K562 (cell line): Measurements from ENCODE around the gene SERPINE2. TPM values are rescaled to one million over a fixed set of nuclear protein-coding genes. Genes with fewer than 3 reads are reported as not detected.

Experiments
- ATAC-seq: fragments of 200-7000 bp; cut with Tn5 transposase; 3 replicates; pipeline ENCODE4 v1.9.1; 2020; ENCODE audit warnings: moderate library complexity
- BruUV-seq: library from RNA; stranded (reverse); fragments of 400-500 nt; replicated peaks from 2 replicates; lab custom pipeline; 2021; lab: Mats Ljungman, UMichigan
- CTCF ChIA-PET: fragments of 300-600 bp; formaldehyde crosslinking; extraction: SDS; loops from one replicate; lab custom pipeline; 2021; ENCODE audit warnings: low intra/inter-chr PET ratio; lab: Yijun Ruan, JAX
- POLR2A ChIA-PET: fragments of 300-600, 350-650 bp; sonication (Branson Sonifier 250); formaldehyde crosslinking; extraction: SDS; loops from one replicate; lab custom pipeline; 2021; ENCODE audit warnings: antibody characterized with exemption, inconsistent platforms; lab: Yijun Ruan, JAX
- DNase-seq, 4 experiments: peaks; one replicate each; pipeline versions ENCODE4 v3.0.0 to v3.0.0-alpha.2; 2011 to 2018; ENCODE audit warnings: low spot score in 3 of 4, mixed read lengths in 3 of 4; ENCODE audit errors: extremely low read depth in 1 of 4
- FAIRE-seq: peaks from 2 replicates; lab custom pipeline; 2011; peaks lifted over from hg19 to GRCh38; lab: Jason Lieb, UNC
- H2AFZ ChIP-seq: 2 replicates; pipeline ENCODE4 v1.6.0; 2011; ENCODE audit warnings: low read depth, low read length, control low read depth, inconsistent platforms
- H3K27ac ChIP-seq: fragments of 200-600 bp; 3 replicates; pipeline ENCODE4 v1.8.0; 2011; ENCODE audit warnings: low read depth, mild to moderate bottlenecking, control low read depth, inconsistent platforms, low read length, moderate library complexity, mixed read lengths; ENCODE audit errors: extremely low read depth
- H3K27me3 ChIP-seq, 2 experiments: fragments of 300-600 bp in 1 of 2; 2 replicates in 1 of 2; 3 replicates in 1 of 2; pipeline versions ENCODE4 v1.6.0 to v1.8.0; 2011; ENCODE audit warnings: inconsistent platforms in 2 of 2, low read length in 2 of 2, mild to moderate bottlenecking in 1 of 2, mixed read lengths in 1 of 2, moderate library complexity in 1 of 2; ENCODE audit not compliant: control insufficient read depth in 2 of 2, insufficient read depth in 2 of 2
- H3K36me3 ChIP-seq: fragments of 300-600 bp; 3 replicates; pipeline ENCODE4 v1.8.0; 2011; ENCODE audit warnings: mild to moderate bottlenecking, low read length, inconsistent platforms; ENCODE audit not compliant: control insufficient read depth, insufficient read depth
- H3K4me1 ChIP-seq, 2 experiments: fragments of 200-600 bp in 1 of 2; replicated peaks in 1 of 2; 2 replicates in 1 of 2; 3 replicates in 1 of 2; pipeline versions ENCODE4 v1.5.1 to v1.8.0; 2011; ENCODE audit warnings: inconsistent platforms in 2 of 2, low read length in 2 of 2, mild to moderate bottlenecking in 1 of 2, mixed read lengths in 1 of 2, moderate library complexity in 1 of 2; ENCODE audit not compliant: control insufficient read depth in 2 of 2, insufficient read depth in 2 of 2
- H3K4me2 ChIP-seq: 2 replicates; pipeline ENCODE4 v1.6.1; 2011; ENCODE audit warnings: low read length, control low read depth, inconsistent platforms, mixed read lengths; ENCODE audit not compliant: insufficient read depth
- H3K4me3 ChIP-seq: fragments of 200-600 bp; sonication (generic), shearing (Covaris generic); 2 replicates; pipeline ENCODE4 v1.5.1; 2016; ENCODE audit warnings: control low read depth, inconsistent platforms
- H3K79me2 ChIP-seq: fragments of 200-600 bp; 3 replicates; pipeline ENCODE4 v1.8.0; 2011; ENCODE audit warnings: low read length, inconsistent platforms; ENCODE audit not compliant: control insufficient read depth, insufficient read depth
- H3K9ac ChIP-seq, 2 experiments: 2 replicates each; pipeline versions ENCODE4 v1.6.0 to v1.6.1; 2011; ENCODE audit warnings: low read depth in 2 of 2, low read length in 2 of 2, control low read depth in 1 of 2, inconsistent platforms in 1 of 2, mild to moderate bottlenecking in 1 of 2, mixed read lengths in 1 of 2; ENCODE audit not compliant: insufficient read depth in 1 of 2
- H3K9me1 ChIP-seq: one replicate; pipeline ENCODE4 v1.6.0; 2011; ENCODE audit warnings: inconsistent platforms, mild to moderate bottlenecking, low read length, moderate library complexity; ENCODE audit not compliant: control insufficient read depth, insufficient read depth
- H3K9me3 ChIP-seq: replicated peaks from 2 replicates; pipeline ENCODE4 v1.5.1; 2011; ENCODE audit warnings: low read depth, low read length, inconsistent platforms; ENCODE audit not compliant: control insufficient read depth, insufficient read depth
- H4K20me1 ChIP-seq: replicated peaks from 2 replicates; pipeline ENCODE4 v1.6.1; 2011; ENCODE audit warnings: low read length, inconsistent platforms, mixed read lengths; ENCODE audit not compliant: control insufficient read depth, insufficient read depth
- ELF2 ChIP-seq: fragments of 250-450 bp; sonication (Bioruptor Pico); IDR thresholded peaks from 2 replicates; pipeline ENCODE4 v1.5.0; 2021; ENCODE audit warnings: mild to moderate bottlenecking
- MTA1 ChIP-seq: fragments of 450-650 bp; IDR thresholded peaks from 2 replicates; pipeline ENCODE4 v1.6.1; 2017; ENCODE audit warnings: borderline replicate concordance
- PHF8 ChIP-seq: fragments of 200-600 bp; sonication (generic); IDR thresholded peaks from 2 replicates; pipeline ENCODE4 v1.6.1; 2012; ENCODE audit warnings: mixed run types, mild to moderate bottlenecking, inconsistent platforms, low read length, moderate library complexity, borderline replicate concordance
- RAD21 ChIP-seq, 2 experiments: fragments of 250-450 bp in 1 of 2; fragments of 450-650 bp in 1 of 2; sonication (Bioruptor Pico) in 1 of 2; formaldehyde crosslinking in 1 of 2; IDR thresholded peaks in 1 of 2; conservative IDR thresholded peaks in 1 of 2; 2 replicates each; pipeline versions ENCODE4 v1.4.0 to v1.8.0; 2020 to 2022; ENCODE audit warnings: mild to moderate bottlenecking in 2 of 2, moderate library complexity in 1 of 2
- REST ChIP-seq, 2 experiments: fragments of 450-650 bp; formaldehyde crosslinking in 1 of 2; IDR thresholded peaks; 2 replicates each; pipeline versions ENCODE4 v1.4.0 to v1.6.1; 2014 to 2020; ENCODE audit warnings: mild to moderate bottlenecking in 2 of 2, borderline replicate concordance in 1 of 2, low read depth in 1 of 2
- SMC3 ChIP-seq: conservative IDR thresholded peaks from 2 replicates; pipeline ENCODE4 v1.6.1; 2011; ENCODE audit warnings: low read depth, low read length, improper control_type of control experiment; ENCODE audit not compliant: insufficient read depth
- TFAM ChIP-seq: fragments of 250-450 bp; sonication (Bioruptor Pico); conservative IDR thresholded peaks from 2 replicates; pipeline ENCODE4 v1.5.0; 2021; ENCODE audit warnings: mild to moderate bottlenecking, moderate library complexity
- ZNF175 ChIP-seq: fragments of 200-800 bp; sonication (Bioruptor generic); IDR thresholded peaks from 2 replicates; pipeline ENCODE4 v1.6.1; 2016; ENCODE audit warnings: low read depth, mild to moderate bottlenecking, missing genetic modification characterization, missing compliant biosample characterization
- ZNF282 ChIP-seq: sonication (generic); formaldehyde crosslinking; IDR thresholded peaks from 2 replicates; pipeline ENCODE4 v1.8.1; 2023; ENCODE audit warnings: missing genetic modification reagents
- WGBS: fragments of 100-300 bp; shearing (Covaris generic); methylation state at CpG from one replicate; pipeline ENCODE4 v1.1.6; 2016; ENCODE audit warnings: low coverage, mixed read lengths; ENCODE audit not compliant: insufficient coverage; ENCODE audit errors: missing lambda C conversion rate; 5-methylcytosine and 5-hydroxymethylcytosine counted together
- in situ Hi-C: fragments of 300-500 bp; cut with MboI; formaldehyde crosslinking; loops from 4 replicates; pipeline ENCODE4 v1.15.0; 2018; ENCODE audit warnings: inconsistent platforms, mixed read lengths
- intact Hi-C: fragments of 100-400 bp; cut with micrococcal nuclease; formaldehyde crosslinking; loops from 2 replicates; pipeline ENCODE4 v1.14.2; 2022
- polyA plus RNA-seq, 8 experiments: library from polyadenylated mRNA; depleted of rRNA in 4 of 8; stranded (reverse) in 5 of 8; unstranded in 3 of 8; fragments of >200 nt; fragmentation: Nextera tagmentation in 2 of 8; fragmentation: Illumina TruSeq in 1 of 8; extraction: Ambion mirVana in 2 of 8; extraction: Trizol in 1 of 8; gene quantifications; 2 replicates each; pipeline versions ENCODE4 v1.2.1 to v1.2.3, GENCODE V29; 2011 to 2014; ENCODE audit warnings: inconsistent platforms in 1 of 8, missing spikeins in 1 of 8
- total RNA-seq, 7 experiments: library from RNA; depleted of rRNA in 6 of 7; stranded (reverse); fragments of >200 nt in 6 of 7; fragmentation: Illumina TruSeq in 2 of 7; extraction: Trizol in 2 of 7; gene quantifications; 2 replicates each; pipeline versions ENCODE4 v1.2.1 to v1.2.3, GENCODE V29; 2011 to 2021; ENCODE audit warnings: low replicate concordance in 1 of 7
- TF ChIP-seq, protein P1 (sequence below): fragments of 250-450 bp; sonication (Bioruptor Pico); IDR thresholded peaks from 2 replicates; pipeline ENCODE4 v1.5.0; 2020; ENCODE audit warnings: mild to moderate bottlenecking

Gene SERPINE2
- total and polyA plus RNA-seq, 9 of the 15 experiments (the other 6 are each of a cell fraction or from before 2014, with no cell fraction given): 0.03 to 0.16 (median 0.13) TPM; not detected in 6

- WGBS: 41% methylated on average over 7 of the region's 8 CpGs
- Histone ChIP-seq H3K36me3 (peaks cover 17% of the 10 kb centered on the region), H4K20me1 (no peaks in the 10 kb centered on the region), H3K4me2 (no peak overlapping the region), H3K9me1 (no peaks in the 10 kb centered on the region), H2AFZ (no peak overlapping the region), H3K79me2 (no peaks in the 10 kb centered on the region), H3K27ac (no peak overlapping the region), H3K4me1 (no peaks in the 10 kb centered on the region), H3K9ac (no peak overlapping the region), H3K4me3 (no peak overlapping the region), H3K9me3 (no peaks in the 10 kb centered on the region), H3K27me3 (no peaks in the 10 kb centered on the region)
- FAIRE-seq (peak; percentile 78), DNase-seq (peak in 3 of 4 experiments; percentile 14 to 58 (median 18)), ATAC-seq (peak; percentile 80)
- intact Hi-C loops (loop anchor here (1.0 to 10.0 kb wide), 6 partner anchors 22 to 1034 kb away; no protein-coding TSS in a partner anchor), in situ Hi-C loops (no loop called here)
- ChIA-PET POLR2A (interaction anchor here (0.5 to 1.8 kb wide), 7 partner anchors 9 to 313 kb away, joined by 3 to 6 read pairs (median 4); no protein-coding TSS in a partner anchor), CTCF (interaction anchor here (0.6 to 2.7 kb wide), 9 partner anchors 10 to 807 kb away, joined by 3 to 41 read pairs (median 3); no protein-coding TSS in a partner anchor)
- no TSS peak for BruUV-seq
- TF ChIP-seq ZNF282 (CRISPR knock-in tag) (no peak), RAD21 (CRISPR knock-in tag; conservative IDR thresholded peaks at IDR 0.05 in 1 of 2, IDR thresholded peaks at IDR 0.05 in 1 of 2) (peak; percentile 88 to 89), PHF8 (no peak), MTA1 (no peak), TFAM (no peak), SMC3 (peak; percentile 55), REST (IDR thresholded peaks at IDR 0.05; ENCODE audit: borderline replicate concordance) (peak; percentile 72; the same call in 1 of the 2 replicates), REST (CRISPR knock-in tag; IDR thresholded peaks at IDR 0.05; ENCODE audit: low read depth) (no peak), ELF2 (CRISPR knock-in tag) (no peak), ZNF175 (no peak)
- TF ChIP-seq, protein P1, sequence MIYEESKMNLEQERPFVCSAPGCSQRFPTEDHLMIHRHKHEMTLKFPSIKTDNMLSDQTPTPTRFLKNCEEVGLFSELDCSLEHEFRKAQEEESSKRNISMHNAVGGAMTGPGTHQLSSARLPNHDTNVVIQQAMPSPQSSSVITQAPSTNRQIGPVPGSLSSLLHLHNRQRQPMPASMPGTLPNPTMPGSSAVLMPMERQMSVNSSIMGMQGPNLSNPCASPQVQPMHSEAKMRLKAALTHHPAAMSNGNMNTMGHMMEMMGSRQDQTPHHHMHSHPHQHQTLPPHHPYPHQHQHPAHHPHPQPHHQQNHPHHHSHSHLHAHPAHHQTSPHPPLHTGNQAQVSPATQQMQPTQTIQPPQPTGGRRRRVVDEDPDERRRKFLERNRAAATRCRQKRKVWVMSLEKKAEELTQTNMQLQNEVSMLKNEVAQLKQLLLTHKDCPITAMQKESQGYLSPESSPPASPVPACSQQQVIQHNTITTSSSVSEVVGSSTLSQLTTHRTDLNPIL (CRISPR knock-in tag): no peak
Observed at GRCh38 chr2:223970343-223971128, 68.5 kb downstream of the SERPINE2 start.
